Measurements from ENCODE around the gene TFR2. TPM values are rescaled to one million over a fixed set of nuclear protein-coding genes. Genes with fewer than 3 reads are reported as not detected.

TFR2 gene
- total and polyA plus RNA-seq, 2 of the 13 experiments (the other 11 are each of a cell fraction or from before 2014, with no cell fraction given): 36.9 to 64.2 TPM

DNA sequence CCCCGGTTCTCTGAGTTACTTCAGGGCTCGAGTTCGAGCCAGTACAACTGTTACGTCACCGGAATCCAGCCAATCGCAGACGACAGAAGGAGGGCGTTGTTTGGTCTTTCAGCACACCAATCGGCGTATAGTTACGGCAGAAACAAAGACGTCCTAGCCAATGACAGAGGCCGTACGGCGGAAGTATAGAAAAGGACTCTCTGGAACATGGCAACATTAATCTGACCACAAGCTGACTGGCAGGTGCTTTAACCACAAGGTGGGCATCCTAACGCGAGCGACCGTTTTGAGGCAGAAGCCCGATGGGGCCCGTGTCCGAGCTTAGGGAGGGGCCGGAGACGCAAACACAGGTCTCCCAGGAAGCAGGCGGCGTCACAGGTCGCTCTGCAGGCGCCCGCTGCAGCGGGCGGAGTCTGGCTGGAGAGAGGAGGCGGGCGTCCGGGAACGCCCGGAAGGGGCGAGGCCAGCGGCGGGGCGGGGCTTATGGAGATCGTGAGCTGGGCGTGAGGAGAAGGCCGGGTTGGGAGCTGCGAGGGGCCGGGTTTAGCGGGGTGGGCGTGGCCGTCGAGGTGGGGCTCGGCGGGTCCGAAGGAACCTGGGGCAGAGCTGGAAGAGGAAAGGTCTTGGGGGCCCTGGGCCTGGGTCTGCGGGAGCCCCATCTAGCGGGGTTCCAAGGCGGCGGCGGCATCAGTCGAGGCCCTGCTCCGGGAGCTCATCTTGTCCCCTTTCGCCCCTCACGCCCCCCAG is 29.2 kb downstream of the TFR2 start, which contains the start of gene MOSPD3 (continued):
- TF ChIP-seq, protein P1, sequence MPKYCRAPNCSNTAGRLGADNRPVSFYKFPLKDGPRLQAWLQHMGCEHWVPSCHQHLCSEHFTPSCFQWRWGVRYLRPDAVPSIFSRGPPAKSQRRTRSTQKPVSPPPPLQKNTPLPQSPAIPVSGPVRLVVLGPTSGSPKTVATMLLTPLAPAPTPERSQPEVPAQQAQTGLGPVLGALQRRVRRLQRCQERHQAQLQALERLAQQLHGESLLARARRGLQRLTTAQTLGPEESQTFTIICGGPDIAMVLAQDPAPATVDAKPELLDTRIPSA (CRISPR knock-in tag; IDR thresholded peaks at IDR 0.05; ENCODE audit: borderline replicate concordance): no peak
- TF ChIP-seq ZNF772 (CRISPR knock-in tag; IDR thresholded peaks at IDR 0.05) (peak; percentile 66; the same call in 1 of the 2 replicates), MEIS1 (CRISPR knock-in tag; IDR thresholded peaks at IDR 0.05; ENCODE audit: borderline replicate concordance) (no peak), RCOR2 (CRISPR knock-in tag; IDR thresholded peaks at IDR 0.05) (no peak), CREB1 (IDR thresholded peaks at IDR 0.05) (peak; percentile 98), CREB1 (CRISPR knock-in tag; IDR thresholded peaks at IDR 0.05) (peak; percentile 93), TCF7L2 (IDR thresholded peaks at IDR 0.05; ENCODE audit: low read depth, low read length) (no peak), PLRG1 (conservative IDR thresholded peaks at IDR 0.05) (no peak), RXRA (CRISPR knock-in tag; IDR thresholded peaks at IDR 0.05) (no peak), SRSF4 (IDR thresholded peaks at IDR 0.05; ENCODE audit: low read depth, low read length, poor library complexity, severe bottlenecking) (no peak), SMAD3 (CRISPR knock-in tag; IDR thresholded peaks at IDR 0.05) (no peak), GTF3A (CRISPR knock-in tag; conservative IDR thresholded peaks at IDR 0.05) (no peak)
- TF ChIP-seq, protein P2, sequence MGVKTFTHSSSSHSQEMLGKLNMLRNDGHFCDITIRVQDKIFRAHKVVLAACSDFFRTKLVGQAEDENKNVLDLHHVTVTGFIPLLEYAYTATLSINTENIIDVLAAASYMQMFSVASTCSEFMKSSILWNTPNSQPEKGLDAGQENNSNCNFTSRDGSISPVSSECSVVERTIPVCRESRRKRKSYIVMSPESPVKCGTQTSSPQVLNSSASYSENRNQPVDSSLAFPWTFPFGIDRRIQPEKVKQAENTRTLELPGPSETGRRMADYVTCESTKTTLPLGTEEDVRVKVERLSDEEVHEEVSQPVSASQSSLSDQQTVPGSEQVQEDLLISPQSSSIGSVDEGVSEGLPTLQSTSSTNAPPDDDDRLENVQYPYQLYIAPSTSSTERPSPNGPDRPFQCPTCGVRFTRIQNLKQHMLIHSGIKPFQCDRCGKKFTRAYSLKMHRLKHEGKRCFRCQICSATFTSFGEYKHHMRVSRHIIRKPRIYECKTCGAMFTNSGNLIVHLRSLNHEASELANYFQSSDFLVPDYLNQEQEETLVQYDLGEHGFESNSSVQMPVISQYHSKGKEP (CRISPR knock-in tag; IDR thresholded peaks at IDR 0.05): no peak
- TF ChIP-seq, protein P3, sequence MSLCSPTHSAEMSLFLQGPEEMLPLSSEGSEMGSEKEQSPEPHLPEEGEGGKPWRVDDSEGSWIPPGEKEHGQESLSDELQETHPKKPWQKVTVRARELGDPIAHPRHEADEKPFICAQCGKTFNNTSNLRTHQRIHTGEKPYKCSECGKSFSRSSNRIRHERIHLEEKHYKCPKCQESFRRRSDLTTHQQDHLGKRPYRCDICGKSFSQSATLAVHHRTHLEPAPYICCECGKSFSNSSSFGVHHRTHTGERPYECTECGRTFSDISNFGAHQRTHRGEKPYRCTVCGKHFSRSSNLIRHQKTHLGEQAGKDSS (CRISPR knock-in tag; IDR thresholded peaks at IDR 0.05; ENCODE audit: borderline replicate concordance, low read depth): no peak
- TF ChIP-seq, protein P4, sequence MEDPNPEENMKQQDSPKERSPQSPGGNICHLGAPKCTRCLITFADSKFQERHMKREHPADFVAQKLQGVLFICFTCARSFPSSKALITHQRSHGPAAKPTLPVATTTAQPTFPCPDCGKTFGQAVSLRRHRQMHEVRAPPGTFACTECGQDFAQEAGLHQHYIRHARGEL (CRISPR knock-in tag; IDR thresholded peaks at IDR 0.05): no peak
- TF ChIP-seq, protein P5, sequence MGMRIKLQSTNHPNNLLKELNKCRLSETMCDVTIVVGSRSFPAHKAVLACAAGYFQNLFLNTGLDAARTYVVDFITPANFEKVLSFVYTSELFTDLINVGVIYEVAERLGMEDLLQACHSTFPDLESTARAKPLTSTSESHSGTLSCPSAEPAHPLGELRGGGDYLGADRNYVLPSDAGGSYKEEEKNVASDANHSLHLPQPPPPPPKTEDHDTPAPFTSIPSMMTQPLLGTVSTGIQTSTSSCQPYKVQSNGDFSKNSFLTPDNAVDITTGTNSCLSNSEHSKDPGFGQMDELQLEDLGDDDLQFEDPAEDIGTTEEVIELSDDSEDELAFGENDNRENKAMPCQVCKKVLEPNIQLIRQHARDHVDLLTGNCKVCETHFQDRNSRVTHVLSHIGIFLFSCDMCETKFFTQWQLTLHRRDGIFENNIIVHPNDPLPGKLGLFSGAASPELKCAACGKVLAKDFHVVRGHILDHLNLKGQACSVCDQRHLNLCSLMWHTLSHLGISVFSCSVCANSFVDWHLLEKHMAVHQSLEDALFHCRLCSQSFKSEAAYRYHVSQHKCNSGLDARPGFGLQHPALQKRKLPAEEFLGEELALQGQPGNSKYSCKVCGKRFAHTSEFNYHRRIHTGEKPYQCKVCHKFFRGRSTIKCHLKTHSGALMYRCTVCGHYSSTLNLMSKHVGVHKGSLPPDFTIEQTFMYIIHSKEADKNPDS (CRISPR knock-in tag; IDR thresholded peaks at IDR 0.05): no peak
- TF ChIP-seq, protein P6, sequence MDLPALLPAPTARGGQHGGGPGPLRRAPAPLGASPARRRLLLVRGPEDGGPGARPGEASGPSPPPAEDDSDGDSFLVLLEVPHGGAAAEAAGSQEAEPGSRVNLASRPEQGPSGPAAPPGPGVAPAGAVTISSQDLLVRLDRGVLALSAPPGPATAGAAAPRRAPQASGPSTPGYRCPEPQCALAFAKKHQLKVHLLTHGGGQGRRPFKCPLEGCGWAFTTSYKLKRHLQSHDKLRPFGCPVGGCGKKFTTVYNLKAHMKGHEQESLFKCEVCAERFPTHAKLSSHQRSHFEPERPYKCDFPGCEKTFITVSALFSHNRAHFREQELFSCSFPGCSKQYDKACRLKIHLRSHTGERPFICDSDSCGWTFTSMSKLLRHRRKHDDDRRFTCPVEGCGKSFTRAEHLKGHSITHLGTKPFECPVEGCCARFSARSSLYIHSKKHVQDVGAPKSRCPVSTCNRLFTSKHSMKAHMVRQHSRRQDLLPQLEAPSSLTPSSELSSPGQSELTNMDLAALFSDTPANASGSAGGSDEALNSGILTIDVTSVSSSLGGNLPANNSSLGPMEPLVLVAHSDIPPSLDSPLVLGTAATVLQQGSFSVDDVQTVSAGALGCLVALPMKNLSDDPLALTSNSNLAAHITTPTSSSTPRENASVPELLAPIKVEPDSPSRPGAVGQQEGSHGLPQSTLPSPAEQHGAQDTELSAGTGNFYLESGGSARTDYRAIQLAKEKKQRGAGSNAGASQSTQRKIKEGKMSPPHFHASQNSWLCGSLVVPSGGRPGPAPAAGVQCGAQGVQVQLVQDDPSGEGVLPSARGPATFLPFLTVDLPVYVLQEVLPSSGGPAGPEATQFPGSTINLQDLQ (CRISPR knock-in tag; IDR thresholded peaks at IDR 0.05): no peak
